HG02588 (cell line): ENCODE measurements around the gene TUFM.
A peak's percentile ranks its signal among the peaks of the same experiment; 100 is the strongest.
"Not testable (repeated sequence)": the region's sequence is repeated elsewhere in the genome, so short reads cannot be mapped to it uniquely, and the experiment has no call there.

Experiments used
- ATAC-seq: cut with Tn5 transposase; IDR thresholded peaks from one replicate; pipeline ENCODE4 v1.9.1; 2021; ENCODE audit warnings: mild to moderate bottlenecking, moderate library complexity; ENCODE audit not compliant: unreplicated experiment

Gene TUFM

GRCh38 chr16:28875134-28876018 is 29.2 kb upstream of the TUFM start:
- ATAC-seq = no peak

GRCh38 chr16:28874406-28874805 is 28.3 kb upstream of the TUFM start:
- no peak for ATAC-seq

GRCh38 chr16:28873543-28874201 is 27.5 kb upstream of the TUFM start:
- ATAC-seq = no peak

GRCh38 chr16:28872952-28873351 is 26.8 kb upstream of the TUFM start:
- ATAC-seq = no peak

GRCh38 chr16:28869201-28869600 is 23.1 kb upstream of the TUFM start:
- ATAC-seq = no peak

- ATAC-seq = not testable (repeated sequence)
These were observed 21.5 kb upstream of the TUFM start for GRCh38 chr16:28867646-28868045.

- ATAC-seq = no peak
These were observed 21.1 kb upstream of the TUFM start for GRCh38 chr16:28867241-28867640.

GRCh38 chr16:28866454-28866804 is 20.3 kb upstream of the TUFM start:
- ATAC-seq = no peak

GRCh38 chr16:28865722-28866453 is 19.7 kb upstream of the TUFM start:
- ATAC-seq = no peak

GRCh38 chr16:28865001-28865688 is 19.0 kb upstream of the TUFM start:
- no peak for ATAC-seq

- ATAC-seq = no peak
These were observed 18.0 kb upstream of the TUFM start for GRCh38 chr16:28863929-28864793.

- ATAC-seq = no peak
These were observed 13.2 kb upstream of the TUFM start for GRCh38 chr16:28859326-28859725.

- ATAC-seq = no peak
These were observed 12.3 kb upstream of the TUFM start for GRCh38 chr16:28858421-28858820.

GRCh38 chr16:28846933-28847273 is 755 bp upstream of the TUFM start:
- ATAC-seq = peak; percentile 4

- peak; percentile 1 for ATAC-seq
These were observed 428 bp downstream of the TUFM start for GRCh38 chr16:28845761-28846079.

- ATAC-seq = no peak
These were observed 855 bp downstream of the TUFM start for GRCh38 chr16:28845293-28845692.

- ATAC-seq = no peak
These were observed 1.8 kb downstream of the TUFM start for GRCh38 chr16:28844226-28844885.

GRCh38 chr16:28843766-28844165 is 2.4 kb downstream of the TUFM start:
- no peak for ATAC-seq

GRCh38 chr16:28842696-28843095 is 3.5 kb downstream of the TUFM start:
- no peak for ATAC-seq

- ATAC-seq = no peak
These were observed 6.2 kb downstream of the TUFM start for GRCh38 chr16:28839899-28840298.
